ENCODE data around the gene HCFC1. TPM values are rescaled to one million over a fixed set of nuclear protein-coding genes. Genes with fewer than 3 reads are reported as not detected.

Gene HCFC1
- total and polyA plus RNA-seq, 2 of the 8 experiments (the other 6 are each of a cell fraction or from before 2014, with no cell fraction given): 24.9 to 117 TPM

DNA sequence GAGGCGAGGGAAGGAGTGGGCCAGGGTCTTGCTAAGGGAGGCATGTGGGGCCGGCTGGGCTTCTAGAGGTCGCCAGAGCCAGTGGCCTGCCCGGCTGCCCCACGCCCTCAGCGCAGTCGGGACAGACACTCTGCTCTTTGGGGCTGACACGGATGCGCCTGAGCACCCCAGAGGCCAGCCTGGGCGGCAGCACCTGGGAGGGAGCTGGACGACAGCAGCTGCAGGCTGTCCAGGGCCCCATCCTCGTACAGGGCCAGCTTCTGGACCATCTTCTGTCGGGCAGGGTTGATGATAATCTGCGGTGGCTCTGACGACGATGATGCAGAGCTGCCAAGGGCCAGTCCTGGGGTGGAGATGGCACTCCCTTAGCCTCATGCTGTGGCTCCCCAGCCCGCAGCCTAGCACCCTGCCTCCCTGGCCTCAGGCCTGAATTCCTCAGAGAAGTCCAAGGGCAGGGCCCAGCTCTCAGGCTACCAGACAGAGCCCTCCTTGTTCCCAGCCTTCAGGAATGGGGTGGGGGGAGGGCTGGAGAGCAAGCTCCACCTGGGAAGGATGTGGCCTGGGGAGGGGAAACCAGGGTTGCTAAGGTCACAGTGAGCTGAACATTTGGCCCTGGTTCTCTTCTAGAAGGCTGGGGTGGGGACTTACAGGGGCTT is 40.8 kb upstream of the HCFC1 start (continued):
- TF ChIP-seq ATF3 (IDR thresholded peaks at IDR 0.05; ENCODE audit: insufficient read depth, low read depth, low read length) (no peak), MAFK (IDR thresholded peaks at IDR 0.05; ENCODE audit: low read depth, low read length) (no peak), CREB1 (IDR thresholded peaks at IDR 0.05) (no peak), NRF1 (IDR thresholded peaks at IDR 0.05; ENCODE audit: low read depth, low read length) (no peak), CHD2 (IDR thresholded peaks at IDR 0.05; ENCODE audit: low read length) (no peak), BRCA1 (IDR thresholded peaks at IDR 0.05; ENCODE audit: low read depth, low read length) (no peak)
